H1 (cell line): Measurements from ENCODE around the gene TET2. TPM values are rescaled to one million over a fixed set of nuclear protein-coding genes. Genes with fewer than 3 reads are reported as not detected.

Experiments used
- CTCF ChIA-PET: fragments of 300-600 bp; sonication (Branson Sonifier 250); formaldehyde crosslinking; loops from one replicate; lab custom pipeline; 2021; ENCODE audit not compliant: partially characterized antibody; lab: Charles Lee
- POLR2A ChIA-PET: fragments of 300-600 bp; sonication (Branson Sonifier 250); formaldehyde crosslinking; loops from one replicate; lab custom pipeline; 2021; ENCODE audit warnings: inconsistent platforms; ENCODE audit not compliant: partially characterized antibody; lab: Charles Lee
- DNase-seq, 2 experiments: peaks; one replicate each; pipeline versions ENCODE4 v3.0.0 to v3.0.0-alpha.2; 2010 to 2022; ENCODE audit warnings: low spot score in 2 of 2, low read depth in 1 of 2, mixed read lengths in 1 of 2
- FAIRE-seq: peaks from 2 replicates; lab custom pipeline; 2011; peaks lifted over from hg19 to GRCh38; lab: Jason Lieb, UNC
- H2AFZ ChIP-seq: 2 replicates; pipeline ENCODE4 v1.8.1; 2012; ENCODE audit warnings: low read length, inconsistent platforms
- H2AK5ac ChIP-seq: 2 replicates; pipeline ENCODE4 v1.6.1; 2013; ENCODE audit warnings: low read depth, low read length
- H2BK120ac ChIP-seq: replicated peaks from 2 replicates; pipeline ENCODE3; 2013; ENCODE audit warnings: low read depth, low read length, inconsistent platforms
- H2BK12ac ChIP-seq: 2 replicates; pipeline ENCODE4 v1.6.1; 2013; ENCODE audit warnings: low read depth, low read length
- H2BK15ac ChIP-seq: 2 replicates; pipeline ENCODE4 v1.6.1; 2013; ENCODE audit warnings: low read length
- H2BK20ac ChIP-seq: 2 replicates; pipeline ENCODE4 v1.6.1; 2013; ENCODE audit warnings: low read length
- H2BK5ac ChIP-seq: 2 replicates; pipeline ENCODE4 v1.6.1; 2013; ENCODE audit warnings: low read depth, low read length
- H3K14ac ChIP-seq: 2 replicates; pipeline ENCODE4 v1.6.1; 2013; ENCODE audit warnings: inconsistent platforms; ENCODE audit not compliant: insufficient read length
- H3K18ac ChIP-seq: 2 replicates; pipeline ENCODE4 v1.6.1; 2013; ENCODE audit warnings: low read length; ENCODE audit errors: extremely low read depth
- H3K23ac ChIP-seq: 2 replicates; pipeline ENCODE4 v1.6.1; 2013; ENCODE audit warnings: inconsistent platforms; ENCODE audit not compliant: insufficient read length
- H3K23me2 ChIP-seq: 2 replicates; pipeline ENCODE4 v1.6.1; 2013; ENCODE audit warnings: low read depth, low read length
- H3K27ac ChIP-seq: 2 replicates; pipeline ENCODE4 v1.6.1; 2011; ENCODE audit warnings: low read depth, low read length, inconsistent platforms
- H3K27me3 ChIP-seq, 4 experiments: replicated peaks in 1 of 4; 1 replicate in 1 of 4; 2 replicates in 3 of 4; pipeline versions ENCODE4 v1.6.1 to v1.8.1; 2011 to 2013; ENCODE audit warnings: low read length in 3 of 4, mild to moderate bottlenecking in 3 of 4, inconsistent platforms in 2 of 4, mixed read lengths in 2 of 4, moderate library complexity in 1 of 4; ENCODE audit not compliant: control insufficient read depth in 3 of 4, insufficient read depth in 3 of 4; ENCODE audit errors: extremely low read depth in 1 of 4
- H3K36me3 ChIP-seq, 4 experiments: 2 replicates each; pipeline versions ENCODE4 v1.6.1 to v1.8.1; 2011 to 2013; ENCODE audit warnings: mild to moderate bottlenecking in 4 of 4, low read length in 3 of 4, moderate library complexity in 2 of 4, control low read depth in 1 of 4, inconsistent platforms in 1 of 4; ENCODE audit not compliant: insufficient read depth in 4 of 4, control insufficient read depth in 2 of 4
- H3K4ac ChIP-seq: replicated peaks from 2 replicates; pipeline ENCODE3; 2013; ENCODE audit warnings: low read length, low read depth, mixed read lengths, inconsistent platforms; ENCODE audit not compliant: insufficient read length
- H3K4me1 ChIP-seq, 4 experiments: replicated peaks in 1 of 4; 1 replicate in 1 of 4; 2 replicates in 3 of 4; pipeline versions ENCODE4 v1.6.1 to v1.8.1; 2011 to 2013; ENCODE audit warnings: low read length in 3 of 4, inconsistent platforms in 2 of 4, mixed read lengths in 1 of 4; ENCODE audit not compliant: insufficient read depth in 4 of 4, control insufficient read depth in 3 of 4
- H3K4me2 ChIP-seq, 2 experiments: 2 replicates each; pipeline versions ENCODE4 v1.6.1 to v1.8.1; 2011 to 2013; ENCODE audit warnings: low read depth in 2 of 2, low read length in 2 of 2, control low read depth in 1 of 2, inconsistent platforms in 1 of 2, mild to moderate bottlenecking in 1 of 2; ENCODE audit not compliant: insufficient read depth in 1 of 2
- H3K4me3 ChIP-seq, 4 experiments: fragments of 200-600, 300-600 bp in 1 of 4; sonication (generic), shearing (Covaris generic), sonication (Bioruptor Twin) in 1 of 4; 2 replicates each; pipeline versions ENCODE4 v1.5.1 to v1.8.1; 2011 to 2016; ENCODE audit warnings: low read length in 4 of 4, low read depth in 3 of 4, control low read depth in 2 of 4, inconsistent platforms in 2 of 4, mild to moderate bottlenecking in 2 of 4, mixed read lengths in 1 of 4, moderate library complexity in 1 of 4; ENCODE audit not compliant: insufficient read depth in 2 of 4; ENCODE audit errors: extremely low read depth in 1 of 4
- H3K56ac ChIP-seq: replicated peaks from 2 replicates; pipeline ENCODE3; 2013; ENCODE audit warnings: low read depth, mild to moderate bottlenecking, mixed read lengths, low read length, inconsistent platforms; ENCODE audit not compliant: insufficient read length
- H3K79me1 ChIP-seq: 2 replicates; pipeline ENCODE4 v1.6.1; 2013; ENCODE audit warnings: low read depth, low read length, control low read depth
- H3K79me2 ChIP-seq, 2 experiments: 2 replicates each; pipeline versions ENCODE4 v1.6.1 to v1.8.1; 2012 to 2013; ENCODE audit warnings: low read length in 2 of 2, mild to moderate bottlenecking in 2 of 2, inconsistent platforms in 1 of 2; ENCODE audit not compliant: insufficient read depth in 2 of 2, control insufficient read depth in 1 of 2
- H3K9ac ChIP-seq, 4 experiments: replicated peaks in 1 of 4; 1 replicate in 1 of 4; 2 replicates in 3 of 4; pipeline versions ENCODE4 v1.6.1 to v1.8.1; 2011 to 2013; ENCODE audit warnings: low read depth in 3 of 4, low read length in 3 of 4, control low read depth in 2 of 4, mild to moderate bottlenecking in 2 of 4, moderate library complexity in 2 of 4, inconsistent platforms in 1 of 4; ENCODE audit errors: extremely low read depth in 1 of 4
- H3K9me3 ChIP-seq, 2 experiments: 2 replicates each; pipeline versions ENCODE4 v1.6.1 to v1.8.1; 2012 to 2013; ENCODE audit warnings: mild to moderate bottlenecking in 2 of 2, moderate library complexity in 2 of 2, control low read depth in 1 of 2, inconsistent platforms in 1 of 2, low read depth in 1 of 2, low read length in 1 of 2, mixed read lengths in 1 of 2; ENCODE audit not compliant: insufficient read depth in 2 of 2
- H4K20me1 ChIP-seq, 2 experiments: replicated peaks in 1 of 2; 2 replicates each; pipeline versions ENCODE3 to v1.8.1; 2011 to 2013; ENCODE audit warnings: inconsistent platforms in 2 of 2, low read length in 2 of 2, mild to moderate bottlenecking in 1 of 2; ENCODE audit not compliant: insufficient read depth in 2 of 2, control insufficient read depth in 1 of 2
- H4K5ac ChIP-seq: 2 replicates; pipeline ENCODE4 v1.6.1; 2013; ENCODE audit warnings: low read length, low read depth, mixed read lengths, inconsistent platforms; ENCODE audit not compliant: insufficient read length
- H4K8ac ChIP-seq: 2 replicates; pipeline ENCODE4 v1.8.0; 2013; ENCODE audit warnings: mild to moderate bottlenecking, moderate library complexity, low read length, inconsistent platforms; ENCODE audit not compliant: insufficient read depth; ENCODE audit errors: extremely low read depth
- H4K91ac ChIP-seq: replicated peaks from 2 replicates; pipeline ENCODE3; 2013; ENCODE audit warnings: low read length, mixed read lengths, inconsistent platforms; ENCODE audit not compliant: insufficient read length
- HDAC6 ChIP-seq: IDR thresholded peaks from one replicate; pipeline ENCODE4 v1.7.1; 2012; ENCODE audit warnings: low read depth, mild to moderate bottlenecking, inconsistent platforms, low read length, moderate library complexity
- POU5F1 ChIP-seq: IDR thresholded peaks from 2 replicates; pipeline ENCODE4 v1.6.1; 2011; ENCODE audit warnings: low read depth, mild to moderate bottlenecking, low read length, moderate library complexity
- SIRT6 ChIP-seq: IDR thresholded peaks from one replicate; pipeline ENCODE4 v1.7.1; 2012; ENCODE audit warnings: low read length, inconsistent platforms
- SP2 ChIP-seq: IDR thresholded peaks from 2 replicates; pipeline ENCODE4 v1.6.1; 2012; ENCODE audit warnings: mild to moderate bottlenecking, low read length, inconsistent platforms
- SRF ChIP-seq: IDR thresholded peaks from 2 replicates; pipeline ENCODE4 v1.6.1; 2011; ENCODE audit warnings: mild to moderate bottlenecking, low read depth, low read length, moderate library complexity
- SUZ12 ChIP-seq: fragments of 200-600 bp; sonication (generic); IDR thresholded peaks from 2 replicates; pipeline ENCODE4 v1.6.1; 2012; ENCODE audit warnings: mild to moderate bottlenecking, inconsistent platforms, low read length, moderate library complexity, mixed read lengths
- WGBS, 2 experiments: shearing (Covaris generic) in 1 of 2; methylation state at CpG; one replicate each; pipeline versions ENCODE4 v1.1.6 to v1.1.7; 2013 to 2015; ENCODE audit warnings: low lambda C conversion rate in 2 of 2, mixed read lengths in 2 of 2, inconsistent platforms in 1 of 2, low coverage in 1 of 2, missing lambda C conversion rate in 1 of 2; ENCODE audit not compliant: insufficient replicate concordance in 2 of 2, insufficient coverage in 1 of 2, insufficient read length in 1 of 2; ENCODE audit errors: extremely low coverage in 1 of 2, missing lambda C conversion rate in 1 of 2; 5-methylcytosine and 5-hydroxymethylcytosine counted together
- polyA plus RNA-seq, 7 experiments: library from polyadenylated mRNA; depleted of rRNA in 3 of 7; stranded (reverse) in 5 of 7; unstranded in 2 of 7; fragments of >200 nt in 5 of 7; fragments of 200-250 nt in 2 of 7; gene quantifications; 1 replicate in 5 of 7; 2 replicates in 1 of 7; 4 replicates in 1 of 7; pipeline versions ENCODE4 v1.2.1 to v1.2.3, GENCODE V29; 2011 to 2013; ENCODE audit warnings: missing spikeins in 2 of 7, mixed read lengths in 2 of 7
- total RNA-seq: library from RNA; stranded (reverse); fragmentation: NEBNext Ultra II Directional; extraction: Animal tissue kit (Norgen Biotek cat#: 25700); gene quantifications from 2 replicates; pipeline ENCODE4 v1.2.1, GENCODE V29; 2021

The TET2 gene
- total and polyA plus RNA-seq, 2 of the 8 experiments (the other 6 are each of a cell fraction or from before 2014, with no cell fraction given) = 1.0 to 2.6 TPM

DNA sequence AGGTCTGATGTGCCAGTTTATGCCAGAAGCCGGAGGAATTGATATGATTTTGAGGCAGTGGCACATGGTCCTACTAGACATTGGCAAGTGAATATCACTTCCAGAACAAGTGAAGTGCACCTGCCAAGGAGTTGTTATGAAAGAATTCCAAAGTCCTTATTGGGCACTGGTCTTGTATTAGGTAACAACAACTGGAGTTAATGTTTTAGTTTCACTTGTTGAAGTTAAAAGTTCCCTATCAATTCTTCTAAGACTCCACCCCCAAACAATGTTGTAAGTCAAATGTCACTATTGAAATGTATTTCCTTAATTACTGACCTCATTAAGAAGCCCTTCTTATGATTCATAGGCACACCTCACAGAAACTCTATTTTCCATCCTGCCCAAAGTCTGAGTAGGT is 3.1 kb downstream of the TET2 start:
- no peak overlapping the region for H4K8ac ChIP-seq
- FAIRE-seq (no peak), DNase-seq (no peak)
- no peak overlapping the region for H2BK120ac ChIP-seq
- H4K91ac ChIP-seq = no peak overlapping the region
- H3K56ac ChIP-seq = no peak overlapping the region
- H3K9ac ChIP-seq = no peak overlapping the region
- H3K36me3 ChIP-seq = no peaks in the 10 kb centered on the region
- H2AFZ ChIP-seq = no peak overlapping the region
- H3K14ac ChIP-seq = no peak overlapping the region
- no peak overlapping the region for H4K5ac ChIP-seq
- no peaks in the 10 kb centered on the region for H3K79me1 ChIP-seq
- H3K18ac ChIP-seq = no peak overlapping the region
- H3K27me3 ChIP-seq = peaks cover 14 to 53% (median 41%) of the 10 kb centered on the region in 4 experiments
- no peaks in the 10 kb centered on the region for H3K9me3 ChIP-seq
- H3K4me3 ChIP-seq = no peak overlapping the region
- POLR2A ChIA-PET = no interaction called here
- H2AK5ac ChIP-seq = no peak overlapping the region
- 100% methylated on average over 1 of the region's 1 CpG; no CpG with 5 or more reads in 1 of the 2 experiments for WGBS, 2 experiments
- H2BK12ac ChIP-seq = no peak overlapping the region
- H3K79me2 ChIP-seq = no peaks in the 10 kb centered on the region
- no peak overlapping the region for H2BK5ac ChIP-seq
- no peak overlapping the region for H3K23ac ChIP-seq
- no peak overlapping the region for H2BK20ac ChIP-seq
- peaks cover 0 to 3% (median 0%) of the 10 kb centered on the region in 4 experiments; a peak in 2 of 7 replicates for H3K4me1 ChIP-seq
- H3K4ac ChIP-seq = no peak overlapping the region
- CTCF ChIA-PET = no interaction called here
- no peak overlapping the region for H3K4me2 ChIP-seq
- no peak overlapping the region for H3K27ac ChIP-seq
- peaks cover 3 to 7% of the 10 kb centered on the region in 2 experiments for H4K20me1 ChIP-seq
- no peak overlapping the region for H2BK15ac ChIP-seq
- H3K23me2 ChIP-seq = peaks cover 13% of the 10 kb centered on the region
- TF ChIP-seq POU5F1 (no peak), SIRT6 (no peak), SUZ12 (no peak), SP2 (no peak), HDAC6 (no peak), SRF (no peak)
